Loucy (cell line): Measurements from ENCODE around the gene RUNX1.

ENCODE experiments used
- H2AFZ ChIP-seq: fragments of 200-600 bp; sonication (generic); 2 replicates; pipeline ENCODE4 v1.6.0; 2016; ENCODE audit warnings: antibody characterized with exemption, mild to moderate bottlenecking, low read length, moderate library complexity
- H3F3A ChIP-seq: fragments of 200-600 bp; 2 replicates; pipeline ENCODE4 v1.6.0; 2016; ENCODE audit warnings: antibody characterized with exemption, low read depth, mild to moderate bottlenecking
- H3K27me3 ChIP-seq: fragments of 200-600 bp; sonication (generic); 2 replicates; pipeline ENCODE4 v1.6.1; 2014; ENCODE audit warnings: low read length, mild to moderate bottlenecking; ENCODE audit not compliant: insufficient read depth, poor library complexity, severe bottlenecking
- H3K36me3 ChIP-seq: fragments of 200-600 bp; sonication (generic); 2 replicates; pipeline ENCODE4 v1.6.1; 2016; ENCODE audit warnings: low read length; ENCODE audit not compliant: insufficient read depth
- H3K4me1 ChIP-seq: fragments of 200-600 bp; sonication (generic); 2 replicates; pipeline ENCODE4 v1.5.1; 2014; ENCODE audit warnings: low read length, mild to moderate bottlenecking; ENCODE audit not compliant: insufficient read depth, poor library complexity, severe bottlenecking
- H3K4me2 ChIP-seq: fragments of 200-600 bp; sonication (generic); 2 replicates; pipeline ENCODE4 v1.6.0; 2014; ENCODE audit warnings: antibody characterized with exemption, low read length, low read depth, mild to moderate bottlenecking; ENCODE audit not compliant: poor library complexity, severe bottlenecking
- H3K4me3 ChIP-seq: fragments of 200-600 bp; sonication (generic); 2 replicates; pipeline ENCODE4 v1.5.1; 2014; ENCODE audit warnings: low read length, mild to moderate bottlenecking, mixed read lengths; ENCODE audit not compliant: poor library complexity, severe bottlenecking
- H3K79me2 ChIP-seq: fragments of 200-600 bp; sonication (generic); 2 replicates; pipeline ENCODE4 v1.6.1; 2014; ENCODE audit warnings: low read length; ENCODE audit not compliant: insufficient read depth
- H3K9ac ChIP-seq: fragments of 200-600 bp; sonication (generic); 2 replicates; pipeline ENCODE4 v1.6.0; 2014; ENCODE audit warnings: mild to moderate bottlenecking, low read depth, low read length, moderate library complexity; ENCODE audit not compliant: poor library complexity, severe bottlenecking
- H3K9me2 ChIP-seq: fragments of 200-600 bp; sonication (generic); replicated peaks from 2 replicates; pipeline ENCODE4 v1.6.1; 2016; ENCODE audit warnings: low read depth, low read length, mixed read lengths
- H3K9me3 ChIP-seq: fragments of 200-600 bp; sonication (generic); 2 replicates; pipeline ENCODE4 v1.6.1; 2014; ENCODE audit warnings: mild to moderate bottlenecking, antibody characterized with exemption, low read length, low read depth; ENCODE audit not compliant: insufficient read depth
- H4K20me1 ChIP-seq: fragments of 200-600 bp; sonication (generic); 2 replicates; pipeline ENCODE4 v1.6.0; 2014; ENCODE audit warnings: antibody characterized with exemption, low read length, mild to moderate bottlenecking; ENCODE audit not compliant: insufficient read depth, poor library complexity, severe bottlenecking
- CTCF ChIP-seq: fragments of 200-600 bp; sonication (generic); conservative IDR thresholded peaks from 2 replicates; pipeline ENCODE4 v1.5.1; 2014; ENCODE audit warnings: mild to moderate bottlenecking, antibody characterized with exemption, low read length
- EZH2phosphoT487 ChIP-seq: fragments of 200-600 bp; IDR thresholded peaks from 2 replicates; pipeline ENCODE4 v1.6.1; 2018; ENCODE audit warnings: antibody characterized with exemption, mild to moderate bottlenecking, moderate library complexity, borderline replicate concordance

Gene RUNX1

GRCh38 chr21:35010447-35010846 lies 38.7 kb downstream of the RUNX1 start:
- Histone ChIP-seq H4K20me1 (peaks cover 21% of the 10 kb centered on the region), H3K4me3 (peak overlapping the region; percentile 66), H3K79me2 (peaks cover 94% of the 10 kb centered on the region), H3K9ac (peak overlapping the region; percentile 82), H3K9me3 (no peaks in the 10 kb centered on the region), H3K27me3 (no peaks in the 10 kb centered on the region), H3K9me2 (no peaks in the 10 kb centered on the region), H2AFZ (no peak overlapping the region), H3K4me1 (peaks cover 98% of the 10 kb centered on the region), H3F3A (peaks cover 30% of the 10 kb centered on the region), H3K36me3 (peaks cover 60% of the 10 kb centered on the region; the same call in 1 of the 2 replicates), H3K4me2 (peak overlapping the region; percentile 85)
- no peak for TF ChIP-seq EZH2phosphoT487
- no peak for TF ChIP-seq CTCF

- Histone ChIP-seq H3K9me3 (no peaks in the 10 kb centered on the region), H3F3A (peaks cover 30% of the 10 kb centered on the region), H3K79me2 (peaks cover 94% of the 10 kb centered on the region), H3K27me3 (no peaks in the 10 kb centered on the region), H3K36me3 (peaks cover 49% of the 10 kb centered on the region; the same call in 1 of the 2 replicates), H3K4me2 (peak overlapping the region; percentile 16), H2AFZ (no peak overlapping the region), H3K4me3 (no peak overlapping the region), H3K9ac (peak overlapping the region; percentile 10), H3K4me1 (peaks cover 97% of the 10 kb centered on the region), H3K9me2 (no peaks in the 10 kb centered on the region), H4K20me1 (peaks cover 51% of the 10 kb centered on the region)
- TF ChIP-seq CTCF (no peak), EZH2phosphoT487 (no peak)
Measured at GRCh38 chr21:35007348-35007747, 41.8 kb downstream of the RUNX1 start.

- Histone ChIP-seq H3K9me3 (no peaks in the 10 kb centered on the region), H3K4me3 (no peak overlapping the region), H2AFZ (no peak overlapping the region), H3K36me3 (peaks cover 49% of the 10 kb centered on the region; the same call in 1 of the 2 replicates), H3K9ac (peak overlapping the region; percentile 29), H3K4me1 (peaks cover 92% of the 10 kb centered on the region), H3K9me2 (no peaks in the 10 kb centered on the region), H4K20me1 (peaks cover 54% of the 10 kb centered on the region), H3F3A (peaks cover 24% of the 10 kb centered on the region), H3K79me2 (peaks cover 96% of the 10 kb centered on the region), H3K4me2 (peak overlapping the region; percentile 45), H3K27me3 (no peaks in the 10 kb centered on the region)
- TF ChIP-seq EZH2phosphoT487 (no peak), CTCF (no peak)
Measured at GRCh38 chr21:35006771-35007170, 42.3 kb downstream of the RUNX1 start.
